Lower leg skin (tissue), 4 donors: ENCODE results near the gene USP48. TPM values are rescaled to one million over a fixed set of nuclear protein-coding genes. Genes with fewer than 3 reads are reported as not detected.
A peak's percentile ranks its signal among the peaks of the same experiment; 100 is the strongest.

Experiments used
- DNase-seq, 2 donors: peaks; one replicate each; pipeline ENCODE4 v3.0.0-alpha.2; 2019; ENCODE audit warnings: low spot score in 2 of 2
- H3K4me3 ChIP-seq: fragments of 200-600 bp; sonication (generic); 2 replicates; pipeline ENCODE4 v1.5.1; 2017; ENCODE audit warnings: mild to moderate bottlenecking, low read depth; ENCODE audit not compliant: poor library complexity, severe bottlenecking
- CTCF ChIP-seq, 3 donors: fragments of 450-650 bp; IDR thresholded peaks; one replicate each; pipeline ENCODE4 v1.5.1; 2016; ENCODE audit warnings: antibody characterized with exemption in 3 of 3, mild to moderate bottlenecking in 3 of 3, moderate library complexity in 2 of 3
- POLR2A ChIP-seq, 2 donors: fragments of 450-650 bp; IDR thresholded peaks; one replicate each; pipeline ENCODE4 v1.6.1; 2016 to 2017; ENCODE audit warnings: antibody characterized with exemption in 2 of 2, mild to moderate bottlenecking in 1 of 2, moderate library complexity in 1 of 2
- WGBS, 2 donors: methylation state at CpG; one replicate each; pipeline ENCODE4 v1.1.5; 2018; 5-methylcytosine and 5-hydroxymethylcytosine counted together
- intact Hi-C: fragments of 100-400 bp; cut with DNase I; formaldehyde crosslinking; loops from one replicate; pipeline ENCODE4 v1.15.0; 2023; ENCODE audit warnings: low total_unique reads
- total RNA-seq, 4 donors: library from RNA; depleted of rRNA; stranded (reverse); fragments of >200 nt; gene quantifications; one replicate each; pipeline ENCODE4 v1.1.0, GENCODE V29; 2016

The USP48 gene
- total RNA-seq, 4 donors from 2014 or later = 26.9 to 38.1 (median 31.5) TPM

GRCh38 chr1:21665711-21666575, 117.0 kb downstream of the USP48 start:
- TF ChIP-seq CTCF (IDR thresholded peaks at IDR 0.05) (no peak), POLR2A (IDR thresholded peaks at IDR 0.05) (no peak)
- no peak overlapping the region for H3K4me3 ChIP-seq
- 41 to 45% methylated on average over 6 to 8 of the region's 8 CpGs for WGBS, 2 donors
- peak in 1 of 2 donors; percentile 82 for DNase-seq
- intact Hi-C loops = no loop called here

- TF ChIP-seq CTCF (IDR thresholded peaks at IDR 0.05) (no peak), POLR2A (IDR thresholded peaks at IDR 0.05) (no peak)
Observed at GRCh38 chr1:21664806-21665588, 118.0 kb downstream of the USP48 start.

GRCh38 chr1:21663951-21664805, 118.8 kb downstream of the USP48 start:
- no peak overlapping the region for H3K4me3 ChIP-seq
- DNase-seq = peak in 1 of 2 donors; percentile 66
- intact Hi-C loops = loop anchor here (5.0 kb wide), 1 partner anchor 432 kb away; no protein-coding TSS in a partner anchor
- 70 to 74% methylated on average over 16 of the region's 16 CpGs for WGBS, 2 donors
- no peak for TF ChIP-seq CTCF (IDR thresholded peaks at IDR 0.05)
- no peak for TF ChIP-seq POLR2A (IDR thresholded peaks at IDR 0.05)

More at GRCh38 chr1:21664806-21665588, 118.0 kb downstream of the USP48 start:
- WGBS, 2 donors = 71 to 72% methylated on average over 10 of the region's 10 CpGs
- H3K4me3 ChIP-seq = no peak overlapping the region
- no peak for DNase-seq
- intact Hi-C loops = loop anchor here (5.0 kb wide), 1 partner anchor 433 kb away; no protein-coding TSS in a partner anchor

GRCh38 chr1:21663248-21663950, 119.5 kb downstream of the USP48 start:
- 66 to 77% methylated on average over 9 to 11 of the region's 11 CpGs for WGBS, 2 donors
- peak in 1 of 2 donors; percentile 74 for DNase-seq
- no peak overlapping the region for H3K4me3 ChIP-seq
- intact Hi-C loops = loop anchor here (5.0 kb wide), 1 partner anchor 431 kb away; no protein-coding TSS in a partner anchor
- no peak for TF ChIP-seq POLR2A (IDR thresholded peaks at IDR 0.05)
- no peak for TF ChIP-seq CTCF (IDR thresholded peaks at IDR 0.05)
